DMS153 (cell line): ENCODE results near the gene IGSF21.
A peak's percentile ranks its signal among the peaks of the same experiment; 100 is the strongest.
"Not testable (repeated sequence)": the region's sequence is repeated elsewhere in the genome, so short reads cannot be mapped to it uniquely, and the experiment has no call there.

ENCODE experiments used
- DNase-seq: peaks from one replicate; lab custom pipeline; 2025; lab: John Stamatoyannopoulos, UW

Gene IGSF21

DNA sequence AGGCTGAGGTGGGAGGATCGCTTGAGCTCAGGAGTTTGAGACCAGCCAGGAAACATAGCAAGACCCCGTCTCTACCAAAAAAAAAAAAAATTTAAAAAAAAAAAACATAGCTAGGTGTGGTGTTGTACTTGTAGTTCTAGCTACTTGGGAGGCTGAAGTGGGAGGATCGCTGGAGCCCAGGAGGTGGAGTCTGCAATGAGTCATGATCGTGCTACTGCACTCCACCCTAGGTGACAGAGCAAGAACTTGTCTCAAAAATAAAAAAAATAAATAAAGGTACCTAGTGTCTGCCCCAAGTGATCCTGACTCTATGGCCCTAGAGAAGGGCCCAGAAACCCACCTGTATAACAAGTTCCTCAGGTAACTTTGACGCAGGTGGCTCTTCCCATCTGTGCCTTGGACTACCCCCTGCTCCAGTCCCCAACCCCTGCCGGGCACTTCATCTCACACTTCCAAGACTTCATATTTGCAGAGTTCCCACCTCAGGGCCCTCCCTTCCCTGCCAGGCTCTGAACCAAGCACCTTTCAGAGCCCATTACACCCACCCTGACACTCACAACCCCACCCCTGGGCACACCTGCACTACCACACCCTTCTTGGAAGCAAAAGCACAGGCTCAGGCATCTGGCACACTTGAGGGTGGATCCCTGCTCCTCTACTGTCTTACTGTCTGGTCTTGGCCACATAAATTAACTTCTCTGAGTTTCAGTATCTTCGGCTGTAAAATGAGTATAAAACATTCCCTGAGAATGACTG is 292.9 kb downstream of the IGSF21 start:
- no peak for DNase-seq

DNA sequence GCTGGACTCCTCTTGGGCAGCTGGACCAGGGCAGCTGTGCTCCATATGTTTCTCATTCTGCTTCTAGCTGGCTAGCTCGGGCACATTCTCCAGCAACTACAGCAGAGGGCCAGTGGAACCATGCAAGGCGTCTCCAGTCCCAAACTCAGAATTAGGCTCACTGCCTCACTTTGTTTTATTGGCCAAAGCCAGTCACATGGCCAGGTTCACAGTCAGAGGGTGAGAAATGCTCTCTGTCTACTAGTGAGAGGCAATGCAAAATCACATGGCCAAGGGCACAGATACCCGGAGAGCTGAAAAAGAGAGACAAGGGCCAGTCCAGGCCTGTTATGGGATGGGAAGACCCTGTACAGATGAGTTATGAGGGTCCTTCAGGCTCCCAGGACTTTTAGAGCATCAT is 294.3 kb downstream of the IGSF21 start:
- DNase-seq, result no peak

DNA sequence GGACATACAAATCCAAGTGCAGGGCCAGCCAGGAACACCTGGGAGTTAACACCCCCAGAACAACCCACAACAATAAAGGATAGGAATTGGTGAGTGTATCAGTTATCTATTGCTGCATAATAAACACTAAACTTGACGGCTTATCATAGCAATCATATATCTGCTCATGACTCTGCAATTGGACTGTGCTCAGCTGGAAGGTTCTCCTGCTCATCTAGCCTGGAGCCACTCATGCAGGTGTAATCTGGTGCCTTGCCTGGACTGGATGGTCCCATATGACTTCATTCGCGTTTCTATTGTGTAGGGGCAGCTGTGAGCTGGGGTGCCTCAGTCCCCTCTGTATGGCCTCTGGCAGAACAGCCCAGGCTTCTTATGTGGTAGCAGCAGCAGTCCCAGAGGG is 296.9 kb downstream of the IGSF21 start:
- no peak for DNase-seq

DNA sequence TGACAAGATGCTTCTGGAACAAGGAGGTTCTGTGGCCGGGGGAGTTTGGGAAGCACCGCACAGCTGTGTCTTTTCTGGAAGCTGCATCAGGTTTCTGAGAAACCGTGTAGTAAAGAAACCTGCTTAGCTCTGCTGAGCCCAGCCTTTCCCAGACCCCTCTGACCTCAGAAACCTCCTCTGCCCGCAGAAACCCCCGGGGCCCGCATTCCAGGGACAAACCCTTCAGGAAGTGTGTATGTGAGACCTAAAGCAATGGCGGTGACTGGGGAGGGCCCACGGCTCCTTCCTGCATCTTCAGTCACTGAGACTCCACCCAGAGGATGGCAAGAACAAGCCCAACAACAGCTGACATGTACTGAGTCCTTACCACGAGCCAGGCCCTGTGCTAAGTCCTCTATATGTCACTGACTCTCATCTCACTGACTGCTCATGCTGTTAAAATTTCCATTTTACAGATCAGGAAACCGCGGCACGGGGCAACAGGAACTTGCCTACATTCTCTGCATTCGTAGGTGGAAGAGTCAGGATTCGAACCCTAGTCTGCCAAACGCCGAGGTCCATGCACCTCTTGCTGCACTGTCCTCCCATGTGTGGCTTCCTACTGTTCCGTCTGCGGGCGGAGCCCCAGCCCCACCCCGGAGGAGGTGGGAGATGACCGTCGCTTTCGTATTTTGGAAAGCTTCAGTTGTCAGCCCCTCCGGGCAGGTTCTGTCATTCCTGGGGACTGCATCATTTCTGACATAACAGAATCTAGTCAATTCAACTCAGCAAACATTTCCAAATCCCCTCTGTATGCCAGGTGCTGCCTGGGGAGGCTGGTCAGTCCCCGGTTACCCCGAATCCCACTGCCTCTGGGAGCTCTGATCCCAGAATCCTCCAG is 299.8 kb downstream of the IGSF21 start:
- no peak for DNase-seq

DNA sequence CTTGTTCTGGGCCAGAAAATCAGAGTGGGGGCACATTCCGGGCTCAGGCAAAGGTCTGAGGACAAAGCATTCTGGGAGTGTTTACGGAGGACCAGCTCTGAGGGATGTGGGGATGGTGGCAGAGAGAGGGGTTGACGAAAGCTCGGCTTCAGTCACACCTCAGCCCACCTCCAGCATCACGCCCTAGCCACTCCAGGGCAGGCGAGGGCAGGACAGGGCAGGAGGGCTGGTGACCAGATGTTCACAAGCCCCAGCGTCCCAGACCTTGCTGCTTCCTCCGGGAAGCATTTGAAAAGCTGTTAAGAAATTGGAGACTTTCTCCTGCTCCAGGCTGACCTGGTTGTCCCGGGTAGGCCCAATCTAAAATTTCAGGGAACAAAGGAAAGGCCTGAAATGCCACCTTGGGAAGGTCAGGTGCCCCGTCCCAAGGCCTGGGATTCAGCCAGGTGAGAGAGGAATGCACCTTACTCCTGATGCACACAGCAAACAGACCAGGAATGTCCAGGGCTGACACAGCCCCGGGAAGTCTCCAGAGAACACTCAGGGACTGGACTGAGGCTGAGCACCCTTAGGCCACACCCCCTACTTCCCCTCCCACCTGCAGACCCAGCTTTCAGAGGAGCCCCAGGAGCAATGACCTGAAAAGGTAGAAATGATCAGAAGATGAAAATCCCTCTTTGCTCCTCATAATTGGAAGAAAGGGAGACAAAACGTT is 301.2 kb downstream of the IGSF21 start:
- DNase-seq, result no peak

DNA sequence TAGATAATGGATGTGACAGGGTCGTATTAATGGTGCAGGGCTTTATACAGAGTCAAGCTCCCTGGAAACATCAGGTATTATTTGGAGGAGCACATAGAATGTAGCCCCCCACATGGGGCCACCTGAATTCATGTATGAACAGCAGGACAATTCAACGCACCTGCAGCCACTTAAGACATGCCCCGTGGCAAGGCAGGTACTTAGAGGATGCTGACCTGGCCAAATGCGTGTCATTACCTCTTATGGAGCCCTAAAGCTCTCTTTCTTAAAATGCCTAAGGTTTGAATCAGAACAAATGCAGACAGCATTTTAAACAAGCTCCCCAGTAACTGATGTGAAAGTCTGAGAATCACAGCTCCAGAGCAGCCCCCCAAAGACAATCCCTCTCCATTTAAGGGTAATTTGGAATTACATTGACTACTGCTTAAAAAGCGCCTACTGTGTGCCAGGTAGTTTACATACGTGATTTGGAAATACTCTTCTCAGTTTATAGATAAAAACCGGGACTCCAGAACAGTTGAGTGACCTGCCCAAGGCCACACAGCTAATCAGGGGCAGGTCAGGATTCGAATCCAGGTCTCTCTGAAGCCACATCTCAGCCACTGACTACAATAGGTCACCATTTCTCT is 302.1 kb downstream of the IGSF21 start:
- no peak for DNase-seq

DNA sequence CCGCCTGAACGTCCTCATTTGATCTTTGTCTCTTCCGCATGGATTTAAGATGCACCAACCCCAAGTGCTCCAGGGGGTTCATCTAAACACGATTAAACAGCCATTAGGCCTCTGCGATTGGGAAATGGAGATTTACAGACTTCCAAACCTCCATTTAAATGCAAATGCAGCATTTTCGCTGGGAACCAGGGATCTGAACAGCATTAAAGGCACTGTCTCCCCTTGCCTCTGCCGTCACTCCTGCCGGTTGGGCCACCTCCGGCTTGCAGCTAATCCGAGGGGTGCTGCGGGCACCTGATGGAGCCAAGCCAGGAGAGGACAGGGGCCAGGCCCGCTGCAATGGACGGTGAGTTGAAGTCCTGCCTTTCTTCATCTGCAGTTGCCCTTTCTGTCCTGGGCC is 302.8 kb downstream of the IGSF21 start:
- DNase-seq, result no peak

DNA sequence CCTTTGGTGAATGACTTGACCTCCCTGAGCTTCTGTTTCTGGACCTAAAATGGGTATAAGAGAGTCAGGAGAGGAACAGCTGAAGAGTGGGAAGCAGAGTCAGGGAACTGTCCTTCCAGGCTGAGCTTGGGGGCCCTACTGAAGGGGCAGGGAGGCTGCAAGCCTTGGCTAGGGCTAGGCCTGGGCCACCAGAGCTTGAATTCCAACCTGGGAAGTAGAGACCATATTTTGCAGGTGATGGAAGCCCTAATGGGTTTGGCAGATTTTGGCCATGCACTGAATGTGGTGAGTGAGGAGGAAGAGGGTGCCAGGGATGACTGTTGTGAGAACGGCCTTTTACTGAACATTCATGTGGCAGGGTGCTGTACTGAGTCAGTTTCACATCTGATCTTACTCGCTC is 303.7 kb downstream of the IGSF21 start:
- DNase-seq, result no peak

DNA sequence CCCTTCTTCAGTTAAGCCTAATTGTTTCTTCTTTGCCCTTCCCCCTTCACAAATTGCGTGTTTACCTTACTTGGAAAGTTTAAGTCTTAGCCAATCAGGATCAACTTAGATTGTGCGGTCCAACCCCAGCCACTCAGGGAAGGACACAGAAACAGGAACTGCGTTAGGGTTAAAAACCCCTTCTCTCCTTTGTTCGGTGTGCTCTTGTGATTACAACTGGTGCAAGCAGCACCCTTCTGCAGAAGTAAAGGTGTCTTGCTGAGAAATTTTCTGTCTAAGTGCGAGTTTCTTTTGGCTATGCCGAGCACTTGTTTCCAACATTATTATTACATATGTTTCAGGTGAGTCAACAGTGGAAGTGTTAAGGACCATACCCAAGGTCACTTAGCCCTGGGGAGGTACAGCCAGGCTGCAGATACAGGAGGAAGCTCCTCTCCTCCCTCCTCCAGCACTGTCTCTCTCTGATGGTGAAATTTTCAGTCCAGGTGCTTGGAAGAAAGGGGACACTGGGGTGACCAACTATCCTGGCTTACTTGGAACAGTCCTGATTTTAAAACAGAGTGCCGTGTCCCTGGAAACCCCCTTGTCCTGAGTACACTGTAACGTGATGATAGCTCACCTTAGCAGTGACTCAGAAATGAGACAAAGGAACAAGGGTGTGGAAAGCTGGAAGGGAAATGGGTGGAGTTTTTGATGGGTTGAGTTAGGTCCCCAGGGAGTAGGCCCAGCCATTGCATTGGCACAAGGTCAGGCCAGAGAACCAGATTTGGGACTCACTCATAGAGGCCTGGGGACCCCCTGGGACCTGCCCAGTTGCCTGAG is 304.4 kb downstream of the IGSF21 start:
- no peak for DNase-seq

DNA sequence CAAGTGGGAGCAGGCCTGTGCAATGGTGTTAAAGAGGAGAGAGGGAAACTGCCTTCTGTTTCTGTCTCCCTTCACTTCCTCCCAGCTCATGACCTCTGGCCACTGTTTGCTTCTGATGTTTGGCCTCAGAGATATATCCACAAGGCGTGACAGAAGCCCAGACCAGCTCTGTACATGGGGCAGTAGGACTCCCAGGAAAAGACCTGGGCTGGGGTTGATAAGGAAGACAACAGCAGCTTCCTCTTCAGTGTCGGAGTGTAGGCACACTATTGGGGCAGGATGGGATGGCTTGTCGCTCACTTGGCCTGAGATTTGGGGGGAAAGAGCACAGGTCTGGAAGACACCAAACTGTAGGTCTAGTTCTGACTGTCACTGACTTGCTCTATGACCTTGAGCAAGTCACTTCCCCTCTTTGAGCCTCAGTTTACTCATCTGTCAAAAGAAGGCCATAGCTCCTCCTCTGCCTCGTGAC is 305.3 kb downstream of the IGSF21 start:
- DNase-seq, result no peak

DNA sequence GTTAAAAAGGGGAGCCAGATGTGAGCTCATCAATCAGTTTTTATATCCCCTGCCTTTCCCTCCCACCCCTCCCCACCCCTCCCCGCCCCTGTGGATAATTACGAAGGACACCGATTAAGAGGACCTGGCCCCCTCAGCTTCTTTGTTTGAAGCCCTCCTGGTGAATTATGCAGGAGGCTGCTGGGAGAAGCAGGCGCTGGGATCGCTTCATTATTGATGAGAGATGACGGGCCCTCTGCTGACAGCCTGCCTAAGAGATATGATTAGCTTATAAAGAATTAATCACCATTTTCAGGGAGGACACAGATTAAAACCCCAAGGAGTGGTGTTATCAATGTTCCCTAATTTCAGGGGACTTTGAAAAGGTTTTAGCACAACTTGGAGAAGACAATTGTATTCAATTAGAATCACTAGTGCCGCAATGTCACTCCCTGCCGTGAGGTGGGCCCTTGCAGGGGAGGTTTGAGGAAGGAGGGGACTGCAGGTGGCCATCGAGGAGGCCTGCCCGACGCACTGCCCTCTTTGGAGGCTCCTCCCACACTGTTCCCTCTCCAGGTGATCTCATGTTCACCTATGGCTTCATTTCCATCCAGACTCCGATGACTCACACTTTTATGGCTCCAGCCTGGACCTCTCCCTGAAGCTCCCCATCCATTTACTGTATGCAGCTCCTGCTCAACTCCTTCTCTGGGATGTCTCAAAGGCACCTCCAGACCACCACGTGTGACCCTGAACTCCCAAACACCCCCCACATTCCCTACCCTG is 306.1 kb downstream of the IGSF21 start:
- peak; percentile 22 for DNase-seq

DNA sequence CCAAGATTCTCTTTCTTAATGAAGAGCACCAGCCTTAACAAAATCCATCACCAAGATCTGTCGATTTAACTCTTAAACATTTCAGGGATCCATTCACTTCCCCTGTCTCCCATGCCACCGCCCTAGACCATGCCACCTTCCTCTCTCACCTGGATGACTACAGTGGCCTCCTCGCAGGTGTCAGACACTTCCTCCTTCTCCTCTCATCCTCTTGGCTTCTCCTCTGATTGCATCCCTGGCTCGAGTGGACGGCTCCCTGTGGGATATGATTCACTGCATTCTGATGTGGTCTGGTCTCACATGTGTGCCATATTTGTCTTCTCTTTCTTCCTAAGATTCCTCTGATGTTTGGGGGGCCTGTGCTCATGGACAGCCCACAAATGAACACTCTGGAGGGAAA is 306.7 kb downstream of the IGSF21 start:
- no peak for DNase-seq

DNA sequence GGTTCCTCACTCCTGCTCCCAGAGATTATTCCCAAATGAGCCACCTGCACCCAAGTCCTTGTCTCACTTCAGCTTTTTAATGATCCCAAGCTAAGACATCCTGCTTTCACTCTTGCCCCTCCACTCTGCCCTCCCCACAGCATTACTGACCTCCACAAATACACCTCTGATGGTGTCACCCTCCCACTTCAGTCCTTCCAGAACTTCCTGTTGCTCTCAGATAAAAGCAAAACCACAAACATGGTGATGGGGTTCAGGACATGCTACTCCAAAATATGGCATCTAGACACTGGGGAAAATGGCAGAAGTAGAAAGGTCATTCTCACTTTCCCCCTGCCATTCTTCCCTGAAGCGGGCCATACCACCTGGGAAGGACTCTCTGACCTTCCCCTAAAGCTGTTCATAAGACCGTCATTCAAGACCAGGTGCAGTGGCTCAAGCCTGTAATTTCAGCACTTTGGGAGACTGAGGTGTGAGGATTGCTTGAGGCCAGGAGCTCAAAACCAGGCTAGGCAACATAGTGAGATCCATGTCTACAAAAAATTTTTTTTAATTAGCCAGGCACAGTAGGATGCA is 307.4 kb downstream of the IGSF21 start:
- no peak for DNase-seq

DNA sequence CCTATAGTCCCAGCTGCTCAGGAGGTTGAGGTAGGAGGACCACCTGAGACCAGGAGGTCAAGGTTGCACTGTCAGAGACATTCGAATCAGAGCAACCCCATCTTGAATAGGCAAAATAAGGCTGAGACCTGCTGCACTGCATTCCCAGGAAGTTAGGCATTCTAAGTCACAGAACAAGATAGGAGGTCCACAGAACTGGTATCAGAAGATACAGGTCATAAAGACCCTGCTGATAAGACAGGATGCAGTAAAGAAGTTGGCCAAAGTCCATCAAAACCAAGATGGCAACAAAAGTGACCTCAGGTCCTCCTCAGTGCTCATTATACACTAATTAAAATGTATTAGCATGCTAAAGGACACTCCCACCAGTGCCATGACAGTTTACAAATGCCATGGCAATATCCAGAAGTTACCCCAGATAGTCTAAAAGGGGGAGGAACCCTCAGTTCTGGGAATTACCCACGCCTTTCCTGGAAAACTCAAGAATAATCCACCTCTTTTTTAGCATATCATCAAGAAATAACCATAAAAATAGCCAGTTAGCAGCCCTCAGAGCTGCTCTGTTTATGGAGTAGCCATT is 307.9 kb downstream of the IGSF21 start:
- no peak for DNase-seq

DNA sequence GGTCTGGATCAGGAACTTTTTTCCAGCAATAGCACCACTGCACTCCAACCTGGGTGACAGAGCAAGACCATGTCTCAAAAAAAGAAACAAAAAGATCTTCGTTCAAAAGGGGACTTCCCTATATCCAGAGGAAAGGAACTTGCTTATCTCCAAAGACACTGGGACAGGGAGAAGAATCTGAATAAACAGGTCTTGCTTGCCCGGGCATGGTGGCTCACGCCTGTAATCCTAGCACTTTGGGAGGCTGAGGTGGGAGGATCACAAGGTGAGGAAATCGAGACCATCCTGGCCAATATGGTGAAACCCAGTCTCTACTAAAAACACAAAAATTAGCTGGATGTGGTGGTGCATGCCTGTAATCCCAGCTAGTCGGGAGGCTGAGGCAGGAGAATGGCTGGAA is 308.5 kb downstream of the IGSF21 start:
- not testable (repeated sequence) for DNase-seq

DNA sequence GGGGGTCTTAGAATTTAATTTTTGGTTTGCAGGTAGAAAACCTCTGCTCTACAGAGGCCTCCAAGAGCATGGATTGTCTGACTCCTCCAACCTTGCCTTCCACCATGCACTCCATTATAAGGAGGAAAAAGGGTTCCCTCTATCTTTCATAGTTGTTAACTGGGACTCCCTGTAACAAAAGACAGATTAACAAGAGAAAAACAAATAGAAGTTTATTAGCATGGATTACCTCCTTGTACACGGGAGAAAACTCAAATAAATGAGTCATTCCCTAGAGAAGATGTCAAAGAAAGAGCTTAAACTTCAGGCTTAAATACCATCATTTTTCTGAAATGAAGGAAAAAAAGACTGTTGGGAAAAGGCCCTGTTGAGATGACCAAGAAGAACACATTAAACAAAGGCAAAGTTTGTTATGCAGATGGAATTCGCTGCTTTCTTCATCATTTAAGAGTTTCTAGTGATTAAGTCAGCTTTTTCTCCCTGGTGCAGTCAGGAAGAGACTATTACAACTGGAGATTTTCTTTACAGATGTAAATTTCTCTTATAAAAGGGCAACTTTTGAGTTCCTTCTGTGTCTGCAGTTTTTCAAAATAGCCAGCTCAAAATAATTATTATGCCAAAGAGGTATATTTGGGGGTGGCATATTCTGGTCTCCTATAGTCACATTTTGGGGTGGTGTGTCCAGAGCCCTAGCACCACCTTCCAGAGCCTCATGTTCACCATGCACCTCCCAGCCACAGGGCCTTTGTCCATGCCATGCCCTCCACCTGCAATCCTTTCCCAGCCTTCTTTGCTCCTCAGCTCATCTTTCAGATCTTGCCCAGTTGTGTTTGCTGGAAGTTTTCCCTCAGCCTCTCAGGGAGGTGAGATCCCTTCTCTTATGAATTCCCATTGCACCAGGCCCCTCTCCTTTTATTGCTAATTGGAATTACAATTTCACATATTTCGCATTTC is 310.0 kb downstream of the IGSF21 start:
- DNase-seq, result no peak

DNA sequence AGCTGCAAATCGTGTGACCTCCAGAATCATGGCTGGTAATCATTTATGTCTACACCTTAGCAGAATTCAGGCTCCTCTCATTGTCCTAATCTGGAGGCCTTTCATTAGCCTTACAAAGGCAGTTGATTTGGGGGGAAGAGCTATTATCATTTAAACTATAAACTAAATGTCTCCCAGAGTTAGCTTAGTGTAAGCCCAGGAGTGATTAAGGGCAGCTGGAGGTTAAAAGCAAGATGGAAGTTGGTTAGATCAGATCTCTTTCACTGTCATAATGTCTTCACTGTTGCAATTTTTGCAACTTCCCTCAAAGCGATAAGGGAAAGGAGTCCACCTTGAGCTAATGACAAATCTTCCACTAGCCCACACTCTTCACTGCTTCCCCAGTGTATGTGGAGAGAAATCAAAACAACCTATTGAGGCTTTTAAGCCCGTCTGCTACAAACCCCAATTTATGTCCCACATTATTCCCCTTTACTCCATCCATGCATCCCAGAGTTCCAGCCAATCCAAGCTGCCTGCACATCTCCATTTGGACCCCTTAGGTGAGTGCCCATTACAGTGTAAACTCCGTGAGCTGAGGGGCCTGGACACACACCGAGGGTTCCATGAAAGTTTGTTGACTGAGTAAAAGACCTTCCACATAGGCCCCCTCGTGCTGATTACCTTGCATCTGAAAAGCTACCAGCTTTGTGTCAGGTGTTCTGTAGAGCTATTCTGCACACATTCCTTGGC is 311.7 kb downstream of the IGSF21 start:
- no peak for DNase-seq

DNA sequence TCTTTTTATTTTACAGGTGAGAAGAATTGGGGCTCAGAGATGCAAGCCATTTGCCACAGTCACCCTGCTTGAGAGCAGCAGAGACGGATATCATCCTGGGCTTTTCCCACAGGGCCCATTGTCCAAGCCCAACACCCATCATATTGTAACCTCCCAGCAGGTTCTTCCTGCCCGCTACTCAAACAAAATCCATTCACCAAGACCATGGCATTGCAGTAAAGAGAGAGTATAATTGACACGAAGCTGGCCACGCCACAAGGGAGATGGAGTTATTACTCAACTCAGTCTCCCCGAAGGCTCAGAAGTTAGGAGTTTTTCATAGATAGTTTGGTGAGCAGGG is 312.2 kb downstream of the IGSF21 start:
- no peak for DNase-seq
